ENCODE data around the gene VAT1L.

DNA sequence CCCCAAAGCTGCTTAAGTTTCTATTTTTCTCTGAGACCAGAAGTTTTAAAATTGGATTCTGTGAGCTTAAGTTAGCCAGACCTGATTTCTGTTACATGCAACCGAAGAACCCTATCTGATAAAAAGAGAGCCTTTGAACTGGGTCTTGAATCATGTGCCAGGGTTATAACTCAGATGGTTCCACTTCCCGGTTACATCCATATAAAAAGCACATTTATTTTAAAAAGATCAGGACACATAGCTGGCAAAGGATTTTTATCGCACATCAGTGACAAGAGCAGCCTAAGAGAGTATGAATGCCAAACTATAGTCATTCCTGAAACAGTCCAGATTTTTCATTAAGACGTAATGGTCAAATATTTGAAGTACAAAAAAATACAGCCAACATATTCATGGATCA, 201.5 kb downstream of the VAT1L start:
- TF ChIP-seq CTCF (IDR thresholded peaks at IDR 0.05) (no peak), EP300 (IDR thresholded peaks at IDR 0.05; ENCODE audit: borderline replicate concordance in 1 of 2, low read depth in 1 of 2, low read length in 1 of 2) (no peak), CHD2 (IDR thresholded peaks at IDR 0.05; ENCODE audit: low read length, partially characterized antibody) (no peak), TCF12 (IDR thresholded peaks at IDR 0.05) (no peak), RAD21 (IDR thresholded peaks at IDR 0.05; ENCODE audit: low read length) (no peak), POLR2AphosphoS5 (IDR thresholded peaks at IDR 0.05; ENCODE audit: low read depth, low read length) (no peak)
